Measurements from ENCODE around the gene RMND5A. TPM values are rescaled to one million over a fixed set of nuclear protein-coding genes. Genes with fewer than 3 reads are reported as not detected.

RMND5A gene
- total and polyA plus RNA-seq, 10 donors = 6.0 to 56.5 (median 34.0) TPM

DNA sequence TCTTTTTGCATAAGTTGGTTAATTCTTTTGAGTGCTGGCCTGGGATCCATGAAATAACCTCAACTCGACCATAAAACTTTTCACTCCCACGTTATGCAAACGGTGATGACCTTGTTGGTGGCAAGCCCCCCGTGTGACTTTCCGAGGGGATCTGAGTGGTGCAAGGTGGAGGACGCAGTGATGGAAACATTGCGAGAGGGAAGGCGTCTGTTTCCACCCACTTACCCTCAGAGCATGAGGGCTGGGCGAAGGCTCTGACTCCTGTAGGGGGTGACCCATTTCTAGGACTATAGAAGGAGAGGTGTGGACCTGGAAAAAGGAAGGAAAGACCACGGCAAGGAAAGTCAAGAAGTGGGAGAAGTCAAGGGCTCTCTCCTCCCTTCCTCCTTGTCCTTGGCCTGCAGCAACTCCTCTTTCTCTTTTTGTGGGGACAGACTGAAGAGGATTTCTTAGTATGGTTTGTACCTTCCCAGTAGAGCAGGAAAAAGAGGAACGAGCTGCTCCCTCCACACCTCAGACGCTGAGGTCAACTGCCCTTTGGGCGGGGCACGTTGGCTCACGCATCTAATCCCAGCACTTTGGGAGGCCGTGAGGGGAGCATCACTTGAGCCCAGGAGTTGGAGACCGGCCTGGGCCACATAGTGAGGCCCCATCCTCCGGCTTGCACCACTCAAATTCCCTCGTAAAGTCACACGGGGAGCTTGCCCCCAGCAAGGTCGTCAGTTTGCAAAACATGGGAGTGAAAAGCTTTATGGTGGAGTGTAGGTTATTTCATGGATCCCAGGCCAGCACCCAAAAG, 86.2 kb downstream of the RMND5A start:
- Histone ChIP-seq H3K27ac (peak overlapping the region in 6 of 8 donors; percentile 23 to 83 (median 77)), H3K27me3 (replicated peaks in 1 of 7) (peaks cover 0 to 42% (median 26%) of the 10 kb centered on the region in 7 donors), H3K36me3 (no peaks in the 10 kb centered on the region), H3K4me3 (peak overlapping the region in 1 of 8 donors; percentile 71), H3K4me1 (peaks cover 4 to 42% (median 34%) of the 10 kb centered on the region in 6 donors), H3K9me3 (no peaks in the 10 kb centered on the region)
- no peak for DNase-seq
- TF ChIP-seq POLR2A (IDR thresholded peaks at IDR 0.05) = no peak
- TF ChIP-seq POLR2AphosphoS5 (IDR thresholded peaks at IDR 0.05) = no peak
- TF ChIP-seq CTCF (IDR thresholded peaks at IDR 0.05 in 8 of 11, conservative IDR thresholded peaks at IDR 0.05 in 3 of 11) = no peak
- intact Hi-C loops (cut with DNase I; ENCODE audit: low total_unique reads) = no loop called here
- WGBS, 5 donors = 63 to 76% (median 71%) methylated on average over 21 of the region's 21 CpGs

- peak overlapping the region; percentile 24 to 71 (median 42) for H3K4me3 ChIP-seq
- 29 to 43% (median 37%) methylated on average over 11 of the region's 11 CpGs for WGBS, 5 donors
Observed at GRCh38 chr2:86807133-86807467, 87.0 kb downstream of the RMND5A start.

DNA sequence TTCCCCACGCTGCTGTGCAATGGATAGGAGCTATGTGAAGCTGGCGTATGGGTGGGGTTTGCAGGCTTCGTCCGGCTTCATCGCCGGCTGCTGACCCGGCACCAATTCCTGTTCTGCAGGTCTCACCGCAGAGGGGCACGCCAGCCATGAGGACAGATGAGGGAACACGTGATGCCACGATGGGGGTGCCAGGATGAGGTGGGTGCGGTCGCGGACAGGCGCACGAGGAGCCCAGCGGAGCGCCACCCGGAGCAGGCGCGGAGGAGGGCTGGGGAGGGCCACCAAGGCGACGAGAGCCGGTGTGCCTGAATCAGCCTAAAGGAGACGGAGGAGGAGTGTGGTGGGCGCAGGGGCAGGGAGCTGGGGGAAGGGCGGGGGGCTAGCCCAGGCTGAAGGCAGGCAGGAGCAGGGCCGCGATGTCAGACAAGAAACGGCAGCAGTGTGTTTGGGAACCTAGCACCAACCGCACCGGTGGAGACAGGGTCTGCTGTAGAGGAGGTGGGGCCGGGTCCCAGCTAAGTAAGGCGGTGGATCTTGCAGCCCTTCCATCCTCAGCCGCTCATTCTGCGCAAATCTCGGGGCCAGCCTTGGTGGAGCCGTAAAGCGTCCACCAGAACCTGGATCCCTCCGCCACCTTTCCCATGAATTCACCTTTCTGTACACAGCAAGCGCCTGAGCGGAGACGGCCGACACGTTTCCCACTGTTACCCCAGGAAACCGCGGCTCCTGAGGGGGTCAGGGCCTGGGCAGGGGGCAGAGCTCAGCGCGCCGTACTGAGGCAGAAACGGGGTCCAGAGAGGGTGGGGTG, 87.6 kb downstream of the RMND5A start:
- Histone ChIP-seq H3K4me1 (peaks cover 4 to 42% (median 34%) of the 10 kb centered on the region in 6 donors), H3K36me3 (no peaks in the 10 kb centered on the region), H3K27ac (peak overlapping the region; percentile 23 to 83 (median 70)), H3K4me3 (peak overlapping the region; percentile 24 to 71 (median 42)), H3K27me3 (replicated peaks in 1 of 7) (peaks cover 0 to 43% (median 26%) of the 10 kb centered on the region in 7 donors), H3K9me3 (no peaks in the 10 kb centered on the region)
- peak; percentile 91 for DNase-seq
- no peak for TF ChIP-seq CTCF (IDR thresholded peaks at IDR 0.05 in 8 of 11, conservative IDR thresholded peaks at IDR 0.05 in 3 of 11)
- peak; percentile 86 to 89 (median 86) for TF ChIP-seq POLR2AphosphoS5 (IDR thresholded peaks at IDR 0.05)
- peak in 1 of 3 donors; percentile 13 for TF ChIP-seq POLR2A (IDR thresholded peaks at IDR 0.05)
- 1% methylated on average over 37 to 51 of the region's 51 CpGs for WGBS, 5 donors
- intact Hi-C loops (cut with DNase I; ENCODE audit: low total_unique reads) = no loop called here

More at GRCh38 chr2:86807133-86807467, 87.0 kb downstream of the RMND5A start:
- Histone ChIP-seq H3K9me3 (no peaks in the 10 kb centered on the region), H3K4me1 (peaks cover 4 to 42% (median 34%) of the 10 kb centered on the region in 6 donors), H3K27ac (peak overlapping the region in 7 of 8 donors; percentile 23 to 83 (median 76)), H3K36me3 (no peaks in the 10 kb centered on the region), H3K27me3 (replicated peaks in 1 of 7) (peaks cover 0 to 43% (median 26%) of the 10 kb centered on the region in 7 donors)
- TF ChIP-seq CTCF (IDR thresholded peaks at IDR 0.05 in 8 of 11, conservative IDR thresholded peaks at IDR 0.05 in 3 of 11) (no peak), POLR2AphosphoS5 (IDR thresholded peaks at IDR 0.05) (no peak), POLR2A (IDR thresholded peaks at IDR 0.05) (no peak)
- no peak for DNase-seq
- intact Hi-C loops (cut with DNase I; ENCODE audit: low total_unique reads) = no loop called here
